Neutrophil (primary cell): ENCODE results near the gene PRKG1.

Source experiments
- H3K27ac ChIP-seq: fragments of 200-600 bp; sonication (generic); 2 replicates; pipeline ENCODE4 v1.5.1; 2016; ENCODE audit warnings: mild to moderate bottlenecking, moderate library complexity
- H3K27me3 ChIP-seq: fragments of 200-600 bp; sonication (generic); 2 replicates; pipeline ENCODE4 v1.6.0; 2016; ENCODE audit warnings: mild to moderate bottlenecking
- H3K36me3 ChIP-seq: fragments of 200-600 bp; sonication (generic); 2 replicates; pipeline ENCODE4 v1.5.1; 2017
- H3K4me1 ChIP-seq, 2 experiments: fragments of 200-600 bp in 1 of 2; sonication (generic) in 1 of 2; 1 replicate in 1 of 2; 2 replicates in 1 of 2; pipeline versions ENCODE4 v1.5.1 to v1.6.1; 2013 to 2016; ENCODE audit warnings: low read depth in 1 of 2, low read length in 1 of 2, mild to moderate bottlenecking in 1 of 2, moderate library complexity in 1 of 2; ENCODE audit not compliant: control insufficient read depth in 1 of 2, insufficient read depth in 1 of 2
- H3K4me3 ChIP-seq, 2 experiments: fragments of 200-600 bp in 1 of 2; sonication (generic) in 1 of 2; 1 replicate in 1 of 2; 2 replicates in 1 of 2; pipeline ENCODE4 v1.5.1; 2013 to 2016; ENCODE audit warnings: low read depth in 1 of 2, low read length in 1 of 2, mild to moderate bottlenecking in 1 of 2, moderate library complexity in 1 of 2
- H3K9me3 ChIP-seq: fragments of 200-600 bp; sonication (generic); 2 replicates; pipeline ENCODE4 v1.5.1; 2016
- CTCF ChIP-seq: fragments of 200-600 bp; sonication (generic); IDR thresholded peaks from 2 replicates; pipeline ENCODE4 v1.5.1; 2016; ENCODE audit warnings: antibody characterized with exemption

Gene PRKG1

GRCh38 chr10:52050429-52051047, 976.3 kb downstream of the PRKG1 start:
- Histone ChIP-seq H3K4me1 (no peaks in the 10 kb centered on the region), H3K4me3 (no peak overlapping the region), H3K27ac (no peak overlapping the region), H3K9me3 (no peaks in the 10 kb centered on the region), H3K36me3 (no peaks in the 10 kb centered on the region), H3K27me3 (no peaks in the 10 kb centered on the region)
- no peak for TF ChIP-seq CTCF

GRCh38 chr10:52053497-52053896, 979.2 kb downstream of the PRKG1 start:
- Histone ChIP-seq H3K36me3 (no peaks in the 10 kb centered on the region), H3K9me3 (no peaks in the 10 kb centered on the region), H3K27ac (no peak overlapping the region), H3K27me3 (no peaks in the 10 kb centered on the region), H3K4me3 (no peak overlapping the region), H3K4me1 (no peaks in the 10 kb centered on the region)
- TF ChIP-seq CTCF, result no peak

GRCh38 chr10:52056291-52056690, 982.0 kb downstream of the PRKG1 start:
- H3K36me3 ChIP-seq, result no peaks in the 10 kb centered on the region
- no peaks in the 10 kb centered on the region for H3K27me3 ChIP-seq
- no peaks in the 10 kb centered on the region for H3K4me1 ChIP-seq
- no peak for TF ChIP-seq CTCF
- H3K9me3 ChIP-seq, result no peaks in the 10 kb centered on the region
- H3K4me3 ChIP-seq, result no peak overlapping the region
- H3K27ac ChIP-seq, result no peak overlapping the region

GRCh38 chr10:52059089-52059488, 984.8 kb downstream of the PRKG1 start:
- no peaks in the 10 kb centered on the region for H3K27me3 ChIP-seq
- TF ChIP-seq CTCF, result no peak
- no peak overlapping the region for H3K27ac ChIP-seq
- no peaks in the 10 kb centered on the region for H3K36me3 ChIP-seq
- H3K4me3 ChIP-seq, result no peak overlapping the region
- H3K9me3 ChIP-seq, result no peaks in the 10 kb centered on the region
- no peaks in the 10 kb centered on the region for H3K4me1 ChIP-seq

- H3K4me3 ChIP-seq, result no peak overlapping the region
- no peak for TF ChIP-seq CTCF
- H3K4me1 ChIP-seq, result no peaks in the 10 kb centered on the region
Measured at GRCh38 chr10:52063159-52063558, 988.9 kb downstream of the PRKG1 start.

More at GRCh38 chr10:52063159-52063558, 988.9 kb downstream of the PRKG1 start:
- Histone ChIP-seq H3K27ac (no peak overlapping the region), H3K27me3 (no peaks in the 10 kb centered on the region), H3K9me3 (no peaks in the 10 kb centered on the region), H3K36me3 (no peaks in the 10 kb centered on the region)
